Breast epithelium (tissue), 4 donors: ENCODE measurements around the gene SGO1. TPM values are rescaled to one million over a fixed set of nuclear protein-coding genes. Genes with fewer than 3 reads are reported as not detected.

Experiments used
- DNase-seq, 2 donors: peaks; one replicate each; pipeline ENCODE4 v3.0.0-alpha.2; 2019; ENCODE audit warnings: low spot score in 2 of 2
- H3K27ac ChIP-seq, 2 donors: fragments of 200-600 bp; sonication (generic) in 1 of 2; one replicate each; pipeline ENCODE4 v1.5.1; 2016 to 2019; ENCODE audit warnings: mild to moderate bottlenecking in 1 of 2
- H3K27me3 ChIP-seq, 2 donors: fragments of 200-600 bp; sonication (generic) in 1 of 2; one replicate each; pipeline versions ENCODE4 v1.5.1 to v1.6.0; 2017 to 2019; ENCODE audit warnings: control low read depth in 1 of 2, mild to moderate bottlenecking in 1 of 2
- H3K36me3 ChIP-seq: fragments of 200-600 bp; one replicate; pipeline ENCODE4 v1.5.1; 2019
- H3K4me1 ChIP-seq, 2 donors: fragments of 200-600 bp; sonication (generic); one replicate each; pipeline ENCODE4 v1.5.1; 2016 to 2019; ENCODE audit warnings: control low read depth in 1 of 2
- H3K4me3 ChIP-seq, 3 donors: fragments of 200-600 bp; sonication (generic); 1 replicate in 2 of 3; 2 replicates in 1 of 3; pipeline ENCODE4 v1.5.1; 2016 to 2019; ENCODE audit warnings: mild to moderate bottlenecking in 3 of 3, moderate library complexity in 2 of 3
- H3K9me3 ChIP-seq, 2 donors: fragments of 200-600 bp; sonication (generic) in 1 of 2; one replicate each; pipeline ENCODE4 v1.5.1; 2016 to 2019; ENCODE audit warnings: control low read depth in 1 of 2
- CTCF ChIP-seq, 3 donors: fragments of 450-650 bp; IDR thresholded peaks; one replicate each; pipeline ENCODE4 v1.5.1; 2016 to 2017; ENCODE audit warnings: antibody characterized with exemption in 3 of 3, mild to moderate bottlenecking in 3 of 3, moderate library complexity in 3 of 3
- POLR2A ChIP-seq: fragments of 450-650 bp; IDR thresholded peaks from one replicate; pipeline ENCODE4 v1.6.1; 2016; ENCODE audit warnings: antibody characterized with exemption, mild to moderate bottlenecking, moderate library complexity
- POLR2AphosphoS5 ChIP-seq, 3 donors: sonication (generic); formaldehyde crosslinking; IDR thresholded peaks; one replicate each; pipeline ENCODE4 v1.6.1; 2017; ENCODE audit warnings: antibody characterized with exemption in 3 of 3
- intact Hi-C: fragments of 100-400 bp; cut with DNase I; formaldehyde crosslinking; loops from one replicate; pipeline ENCODE4 v1.15.1; 2023; ENCODE audit warnings: low total_unique reads
- total RNA-seq, 3 donors: library from RNA; depleted of rRNA; stranded (reverse); fragments of >200 nt; gene quantifications; one replicate each; pipeline ENCODE4 v1.1.0, GENCODE V29; 2016

The SGO1 gene
- total RNA-seq, 3 donors from 2014 or later: 0.80 to 1.5 TPM; not detected in 1

GRCh38 chr3:20185331-20185678, 701 bp downstream of the SGO1 start:
- Histone ChIP-seq H3K9me3 (no peaks in the 10 kb centered on the region), H3K4me1 (no peaks in the 10 kb centered on the region), H3K27ac (no peak overlapping the region), H3K36me3 (no peaks in the 10 kb centered on the region), H3K4me3 (peak overlapping the region; percentile 61 to 77 (median 70)), H3K27me3 (no peaks in the 10 kb centered on the region)
- intact Hi-C loops: no loop called here
- TF ChIP-seq CTCF (IDR thresholded peaks at IDR 0.05) (no peak), POLR2A (no peak), POLR2AphosphoS5 (IDR thresholded peaks at IDR 0.05) (no peak)
- DNase-seq: no peak

- Histone ChIP-seq H3K27ac (no peak overlapping the region), H3K4me1 (no peaks in the 10 kb centered on the region), H3K9me3 (no peaks in the 10 kb centered on the region), H3K4me3 (no peak overlapping the region), H3K27me3 (no peaks in the 10 kb centered on the region), H3K36me3 (no peaks in the 10 kb centered on the region)
- no peak for DNase-seq
- TF ChIP-seq CTCF (IDR thresholded peaks at IDR 0.05) (no peak), POLR2AphosphoS5 (IDR thresholded peaks at IDR 0.05) (no peak), POLR2A (no peak)
- intact Hi-C loops: no loop called here
These were observed 3.8 kb downstream of the SGO1 start for GRCh38 chr3:20182206-20182605.

- Histone ChIP-seq H3K27me3 (no peaks in the 10 kb centered on the region), H3K4me1 (no peaks in the 10 kb centered on the region), H3K36me3 (no peaks in the 10 kb centered on the region), H3K9me3 (no peaks in the 10 kb centered on the region), H3K27ac (no peak overlapping the region), H3K4me3 (no peak overlapping the region)
- no peak for DNase-seq
- intact Hi-C loops: no loop called here
- no peak for TF ChIP-seq POLR2AphosphoS5 (IDR thresholded peaks at IDR 0.05)
- no peak for TF ChIP-seq CTCF (IDR thresholded peaks at IDR 0.05)
- TF ChIP-seq POLR2A: no peak
These were observed 4.7 kb downstream of the SGO1 start for GRCh38 chr3:20181276-20181675.

GRCh38 chr3:20173844-20174410, 12.1 kb downstream of the SGO1 start:
- no peak overlapping the region for H3K4me3 ChIP-seq
- H3K36me3 ChIP-seq: no peaks in the 10 kb centered on the region
- no peak overlapping the region for H3K27ac ChIP-seq
- no peaks in the 10 kb centered on the region for H3K9me3 ChIP-seq
- H3K4me1 ChIP-seq: no peaks in the 10 kb centered on the region
- H3K27me3 ChIP-seq: no peaks in the 10 kb centered on the region
- TF ChIP-seq POLR2A: no peak
- TF ChIP-seq POLR2AphosphoS5 (IDR thresholded peaks at IDR 0.05): no peak
- TF ChIP-seq CTCF (IDR thresholded peaks at IDR 0.05): no peak
- intact Hi-C loops: no loop called here
- DNase-seq: no peak

- Histone ChIP-seq H3K4me1 (no peaks in the 10 kb centered on the region), H3K4me3 (no peak overlapping the region), H3K36me3 (no peaks in the 10 kb centered on the region), H3K9me3 (no peaks in the 10 kb centered on the region), H3K27me3 (no peaks in the 10 kb centered on the region), H3K27ac (no peak overlapping the region)
- intact Hi-C loops: no loop called here
- TF ChIP-seq POLR2A (no peak), CTCF (IDR thresholded peaks at IDR 0.05) (no peak), POLR2AphosphoS5 (IDR thresholded peaks at IDR 0.05) (no peak)
- DNase-seq: no peak
These were observed 24.3 kb downstream of the SGO1 start for GRCh38 chr3:20161714-20162113.
